HG02870 (cell line): Measurements from ENCODE around the gene HSP90AB1.
"Not testable (repeated sequence)": the region's sequence is repeated elsewhere in the genome, so short reads cannot be mapped to it uniquely, and the experiment has no call there.

Experiments used
- ATAC-seq: cut with Tn5 transposase; IDR thresholded peaks from one replicate; pipeline ENCODE4 v1.9.1; 2021; ENCODE audit warnings: mild to moderate bottlenecking, moderate library complexity; ENCODE audit not compliant: unreplicated experiment

HSP90AB1 gene

GRCh38 chr6:44221961-44222335 lies 25.0 kb upstream of the HSP90AB1 start:
- ATAC-seq: no peak

- no peak for ATAC-seq
These were observed 24.2 kb upstream of the HSP90AB1 start for GRCh38 chr6:44222486-44223318.

- no peak for ATAC-seq
These were observed 23.4 kb upstream of the HSP90AB1 start, which contains the start of gene SLC29A1 for GRCh38 chr6:44223319-44224028. SLC29A1 (plus strand) TSS chr6:44223595; CDS start chr6:44227314, 3,719 bp downstream.

- no peak for ATAC-seq
These were observed 22.6 kb upstream of the HSP90AB1 start for GRCh38 chr6:44224029-44224964.

DNA sequence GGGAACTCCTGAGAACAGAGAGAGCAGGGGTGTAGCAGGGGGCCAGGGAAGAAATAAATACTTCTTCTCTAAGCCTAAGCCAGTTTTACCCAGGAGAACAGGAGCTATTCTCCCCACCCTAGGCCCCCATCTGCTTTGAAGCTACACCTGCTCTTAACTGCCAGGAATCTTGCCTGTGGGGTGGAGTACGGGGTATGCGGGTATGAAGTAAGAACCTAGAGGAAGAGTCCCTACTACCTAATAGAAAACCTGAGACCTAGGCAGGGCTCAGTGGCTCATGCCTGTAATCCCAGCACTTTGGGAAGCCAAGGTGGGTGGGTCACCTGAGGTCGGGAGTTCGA lies 22.0 kb upstream of the HSP90AB1 start:
- no peak for ATAC-seq

GRCh38 chr6:44225579-44226325 lies 21.1 kb upstream of the HSP90AB1 start:
- no peak for ATAC-seq

- ATAC-seq: no peak
These were observed 20.3 kb upstream of the HSP90AB1 start for GRCh38 chr6:44226368-44227147.

DNA sequence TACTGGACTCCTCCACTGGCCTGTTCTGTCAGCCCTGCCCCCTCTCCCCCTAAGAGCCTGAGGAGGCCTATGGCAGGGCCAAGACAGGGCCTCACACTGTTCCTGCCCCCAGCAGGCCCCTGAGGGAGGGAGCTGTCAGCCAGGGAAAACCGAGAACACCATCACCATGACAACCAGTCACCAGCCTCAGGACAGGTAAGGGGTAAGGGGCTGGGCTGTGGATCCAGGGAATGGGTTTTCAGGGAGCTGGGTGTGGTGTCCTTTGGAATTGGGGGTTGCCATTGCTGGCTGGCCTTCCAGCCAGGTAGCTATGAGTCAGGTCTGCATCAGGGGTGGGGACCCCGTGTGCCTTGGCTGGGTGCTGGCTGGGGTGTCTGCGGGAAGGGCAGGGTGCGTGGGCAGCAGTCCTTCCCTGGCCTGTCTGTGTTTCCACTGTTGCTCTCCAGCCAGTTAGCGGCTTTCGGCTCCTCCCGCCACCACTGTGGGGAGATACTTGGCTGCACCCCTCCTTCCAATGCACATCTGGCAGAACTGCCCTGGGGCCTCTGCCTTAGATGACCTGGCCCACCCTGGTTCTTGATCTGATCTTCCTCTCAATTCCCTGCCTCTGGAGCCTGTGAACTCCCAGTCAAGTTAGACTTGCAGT lies 19.6 kb upstream of the HSP90AB1 start:
- no peak for ATAC-seq

- ATAC-seq: no peak
These were observed 18.9 kb upstream of the HSP90AB1 start for GRCh38 chr6:44228031-44228430.

DNA sequence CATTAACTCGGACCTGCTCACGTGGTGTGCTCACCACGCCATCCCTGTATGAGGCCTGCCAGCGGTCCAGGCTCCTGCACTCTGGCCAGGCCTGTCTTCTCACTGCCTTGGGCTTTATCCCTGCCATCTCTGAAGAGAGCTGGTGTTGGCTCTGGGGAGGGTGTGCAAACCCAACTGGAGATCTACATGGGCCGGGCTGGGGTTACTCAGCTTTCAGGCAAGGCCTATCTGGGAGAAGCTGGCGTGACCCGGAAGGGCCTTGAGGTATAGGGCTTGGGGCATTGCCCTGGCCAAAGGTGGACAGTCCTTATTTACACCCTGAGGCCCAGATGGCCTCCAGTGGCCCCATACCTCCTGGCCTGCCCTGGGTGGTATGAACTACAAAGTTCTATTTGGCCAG lies 18.5 kb upstream of the HSP90AB1 start:
- no peak for ATAC-seq

- no peak for ATAC-seq
These were observed 18.1 kb upstream of the HSP90AB1 start for GRCh38 chr6:44228836-44229235.

DNA sequence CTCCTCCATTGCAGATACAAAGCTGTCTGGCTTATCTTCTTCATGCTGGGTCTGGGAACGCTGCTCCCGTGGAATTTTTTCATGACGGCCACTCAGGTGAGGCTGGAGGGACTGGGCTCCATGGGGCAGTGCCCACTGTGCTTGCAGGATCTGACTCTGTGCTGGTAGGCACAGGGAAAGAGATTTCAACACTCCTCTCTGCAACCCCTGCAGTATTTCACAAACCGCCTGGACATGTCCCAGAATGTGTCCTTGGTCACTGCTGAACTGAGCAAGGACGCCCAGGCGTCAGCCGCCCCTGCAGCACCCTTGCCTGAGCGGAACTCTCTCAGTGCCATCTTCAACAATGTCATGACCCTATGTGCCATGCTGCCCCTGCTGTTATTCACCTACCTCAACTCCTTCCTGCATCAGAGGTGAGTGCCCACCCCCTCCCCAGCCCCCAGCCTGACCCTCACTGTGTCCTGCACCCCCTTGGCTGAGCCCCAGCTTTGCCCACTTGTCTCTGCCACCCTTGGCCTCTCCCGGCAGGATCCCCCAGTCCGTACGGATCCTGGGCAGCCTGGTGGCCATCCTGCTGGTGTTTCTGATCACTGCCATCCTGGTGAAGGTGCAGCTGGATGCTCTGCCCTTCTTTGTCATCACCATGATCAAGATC lies 17.4 kb upstream of the HSP90AB1 start:
- no peak for ATAC-seq

DNA sequence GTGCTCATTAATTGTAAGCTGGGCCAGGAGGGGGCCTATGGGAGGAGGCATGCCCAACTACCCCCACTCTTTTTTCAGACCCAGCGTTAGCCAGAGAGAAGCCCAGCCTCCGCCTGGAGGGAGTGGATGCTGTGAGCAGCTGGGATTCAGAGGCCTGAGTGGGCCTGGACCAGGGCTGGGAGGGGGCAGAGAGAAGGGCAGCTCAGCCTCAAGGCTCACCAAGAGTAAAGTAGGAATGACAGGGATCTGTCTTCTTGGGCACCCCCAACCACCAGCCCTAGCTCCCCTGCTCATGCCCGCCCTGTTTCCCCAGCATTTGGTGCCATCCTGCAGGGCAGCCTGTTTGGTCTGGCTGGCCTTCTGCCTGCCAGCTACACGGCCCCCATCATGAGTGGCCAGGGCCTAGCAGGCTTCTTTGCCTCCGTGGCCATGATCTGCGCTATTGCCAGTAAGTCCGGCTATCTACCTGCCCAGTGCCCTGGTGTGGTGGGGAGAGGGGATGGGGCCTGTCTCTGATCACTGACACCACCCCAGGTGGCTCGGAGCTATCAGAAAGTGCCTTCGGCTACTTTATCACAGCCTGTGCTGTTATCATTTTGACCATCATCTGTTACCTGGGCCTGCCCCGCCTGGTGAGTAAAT lies 16.7 kb upstream of the HSP90AB1 start:
- no peak for ATAC-seq

DNA sequence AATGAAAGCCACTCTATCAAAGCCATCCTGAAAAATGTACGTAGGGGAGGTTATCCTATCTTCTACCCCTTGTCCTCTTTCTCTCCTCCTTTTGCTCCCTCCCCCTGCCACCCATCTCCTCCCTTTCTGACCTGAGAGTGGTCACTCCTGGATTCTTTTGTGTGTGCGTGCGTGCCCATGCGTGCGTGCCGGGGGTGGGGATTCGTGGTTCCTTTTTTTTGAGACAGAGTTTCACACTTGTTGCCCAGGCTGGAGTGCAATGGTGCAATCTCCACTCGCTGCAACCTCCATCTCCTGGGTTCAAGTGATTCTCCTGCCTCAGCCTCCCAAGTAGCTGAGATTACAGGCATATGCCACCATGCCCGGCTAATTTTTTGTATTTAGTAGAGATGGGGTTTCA lies 15.5 kb upstream of the HSP90AB1 start:
- not testable (repeated sequence) for ATAC-seq

DNA sequence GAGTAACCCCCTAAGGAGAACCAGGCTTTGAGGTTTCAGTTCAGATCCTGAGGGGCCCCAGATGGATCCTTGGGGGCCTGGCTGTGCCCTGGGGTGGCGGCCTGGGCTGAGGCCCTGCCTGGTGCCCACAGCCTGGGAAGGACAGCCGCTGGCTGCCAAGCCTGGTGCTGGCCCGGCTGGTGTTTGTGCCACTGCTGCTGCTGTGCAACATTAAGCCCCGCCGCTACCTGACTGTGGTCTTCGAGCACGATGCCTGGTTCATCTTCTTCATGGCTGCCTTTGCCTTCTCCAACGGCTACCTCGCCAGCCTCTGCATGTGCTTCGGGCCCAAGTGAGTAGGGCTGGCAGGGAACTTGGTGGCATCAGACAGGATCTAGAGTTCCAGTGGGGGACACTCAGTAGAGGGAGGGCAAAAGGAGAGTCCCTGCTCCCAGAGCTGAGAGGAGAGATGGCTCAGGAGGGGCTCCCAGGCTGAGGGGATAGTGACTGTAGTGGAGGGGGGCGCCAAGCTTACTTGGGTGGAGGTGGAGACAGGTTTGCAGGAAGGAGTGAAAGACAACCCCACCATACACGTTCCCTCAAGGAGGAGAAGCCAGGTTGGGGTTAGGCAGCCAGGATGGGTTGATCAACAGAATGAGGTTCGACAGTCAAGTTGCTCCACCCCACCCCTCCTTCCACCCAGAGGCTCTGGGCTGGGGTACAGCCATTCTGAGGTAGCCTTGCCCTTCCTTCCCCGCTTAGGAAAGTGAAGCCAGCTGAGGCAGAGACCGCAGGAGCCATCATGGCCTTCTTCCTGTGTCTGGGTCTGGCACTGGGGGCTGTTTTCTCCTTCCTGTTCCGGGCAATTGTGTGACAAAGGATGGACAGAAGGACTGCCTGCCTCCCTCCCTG lies 14.0 kb upstream of the HSP90AB1 start:
- ATAC-seq: no peak

- no peak for ATAC-seq
These were observed 13.3 kb upstream of the HSP90AB1 start for GRCh38 chr6:44233567-44234100.
